ENCODE measurements around the gene MYO5C. TPM values are rescaled to one million over a fixed set of nuclear protein-coding genes. Genes with fewer than 3 reads are reported as not detected.
"Not testable (repeated sequence)": the region's sequence is repeated elsewhere in the genome, so short reads cannot be mapped to it uniquely, and the experiment has no call there.

MYO5C gene
- total RNA-seq, 1 donor from 2014 or later = 24.1 TPM

DNA sequence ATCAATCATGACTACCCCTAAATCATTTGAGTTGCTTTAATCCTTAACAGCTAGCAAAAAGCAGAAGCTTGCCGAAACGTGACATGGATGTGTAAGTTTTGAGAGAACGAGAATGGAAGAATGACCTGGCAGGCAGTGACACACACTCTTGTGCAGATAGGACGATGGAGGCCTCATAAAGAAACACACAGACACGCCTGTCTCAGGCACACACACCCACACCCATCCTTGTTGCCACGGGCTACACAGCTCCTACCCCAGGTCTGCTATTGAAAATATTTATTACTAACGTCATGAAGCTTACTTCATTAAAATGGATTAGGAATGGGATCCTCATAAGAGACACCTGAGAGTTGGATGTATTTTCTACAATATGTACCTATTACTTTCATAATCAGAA is 8.5 kb downstream of the MYO5C start:
- no peak overlapping the region for H3K27ac ChIP-seq
- Mint-ChIP-seq H3K4me3 (no peak overlapping the region), H3K4me1 (peaks cover 22% of the 10 kb centered on the region), H3K27ac (no peak overlapping the region), H3K36me3 (peaks cover 14% of the 10 kb centered on the region), H3K27me3 (ENCODE audit: insufficient read depth, low read depth) (peaks cover under 1% of the 10 kb centered on the region), H3K9me3 (peaks cover 16% of the 10 kb centered on the region)
- H3K9me3 ChIP-seq (ENCODE audit: low read depth) = no peaks in the 10 kb centered on the region
- no peak for DNase-seq (ENCODE audit: low spot score)
- peaks cover 21% of the 10 kb centered on the region for H3K79me2 ChIP-seq (ENCODE audit: low read depth)
- no peak for TF ChIP-seq EZH2 (IDR thresholded peaks at IDR 0.05)
- H3K4me2 ChIP-seq = no peak overlapping the region
- peaks cover 23% of the 10 kb centered on the region for H3K4me1 ChIP-seq
- H3K9ac ChIP-seq = no peak overlapping the region
- H3F3A ChIP-seq (ENCODE audit: low read depth) = no peaks in the 10 kb centered on the region
- no peaks in the 10 kb centered on the region for H3K36me3 ChIP-seq
- H4K20me1 ChIP-seq (ENCODE audit: low read depth) = no peaks in the 10 kb centered on the region
- H2AFZ ChIP-seq (replicated peaks) = no peak overlapping the region
- H3K4me3 ChIP-seq = no peak overlapping the region
- H3K27me3 ChIP-seq = no peaks in the 10 kb centered on the region

DNA sequence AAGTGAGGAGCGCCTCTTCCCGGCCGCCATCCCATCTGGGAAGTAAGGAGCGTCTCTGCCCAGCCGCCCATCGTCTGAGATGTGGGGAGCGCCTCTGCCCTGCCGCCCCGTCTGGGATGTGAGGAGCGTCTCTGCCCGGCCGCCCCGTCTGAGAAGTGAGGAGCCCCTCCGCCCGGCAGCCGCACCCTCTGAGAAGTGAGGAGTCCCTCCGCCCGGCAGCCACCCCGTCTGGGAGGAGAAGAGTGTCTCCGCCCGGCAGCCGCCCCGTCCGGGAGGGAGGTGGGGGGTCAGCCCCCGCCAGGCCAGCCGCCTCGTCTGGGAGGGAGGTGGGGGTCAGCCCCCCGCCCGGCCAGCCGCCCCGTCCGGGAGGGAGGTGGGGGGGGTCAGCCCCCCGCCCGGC is 9.7 kb downstream of the MYO5C start:
- not testable (repeated sequence) for H3K27me3 Mint-ChIP-seq (ENCODE audit: insufficient read depth, low read depth); H3F3A ChIP-seq (ENCODE audit: low read depth); H3K27ac ChIP-seq; H3K4me3 ChIP-seq; H3K36me3 ChIP-seq; H3K4me2 ChIP-seq; H3K27me3 ChIP-seq; H3K9ac ChIP-seq; H3K9me3 ChIP-seq (ENCODE audit: low read depth); H4K20me1 ChIP-seq (ENCODE audit: low read depth); DNase-seq (ENCODE audit: low spot score); H3K4me3 Mint-ChIP-seq; H2AFZ ChIP-seq (replicated peaks); H3K27ac Mint-ChIP-seq
- peaks cover 16% of the 10 kb centered on the region for H3K9me3 Mint-ChIP-seq
- H3K36me3 Mint-ChIP-seq = peaks cover 11% of the 10 kb centered on the region
- Histone ChIP-seq H3K79me2 (ENCODE audit: low read depth) (peaks cover 21% of the 10 kb centered on the region), H3K4me1 (peaks cover 23% of the 10 kb centered on the region)
- peaks cover 27% of the 10 kb centered on the region for H3K4me1 Mint-ChIP-seq

DNA sequence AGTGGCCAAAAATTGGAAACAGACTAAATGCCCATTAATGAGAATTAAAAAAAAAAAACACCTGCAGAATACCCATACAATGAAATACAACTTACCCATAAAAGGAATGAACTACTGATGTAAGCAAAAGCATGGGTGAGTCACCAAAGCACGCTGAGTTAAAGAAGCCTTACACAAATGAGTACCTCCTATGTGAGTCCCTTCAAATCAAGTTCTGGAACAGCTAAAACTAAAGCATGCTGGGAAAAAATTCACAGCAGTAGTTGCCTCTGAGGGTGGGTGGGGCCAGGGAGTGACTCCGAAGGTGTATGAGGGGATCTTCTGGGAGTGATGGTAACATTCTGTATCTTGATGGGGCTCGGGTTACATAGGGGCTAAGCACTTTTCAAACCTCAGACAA is 11.4 kb downstream of the MYO5C start:
- no peak overlapping the region for H3K9ac ChIP-seq
- DNase-seq (ENCODE audit: low spot score) = no peak
- no peak overlapping the region for H3K4me2 ChIP-seq
- peaks cover 12% of the 10 kb centered on the region for H3K4me1 ChIP-seq
- no peak overlapping the region for H3K4me3 Mint-ChIP-seq
- H3K9me3 Mint-ChIP-seq = peaks cover 14% of the 10 kb centered on the region
- H3K36me3 Mint-ChIP-seq = peaks cover 9% of the 10 kb centered on the region
- H3K36me3 ChIP-seq = no peaks in the 10 kb centered on the region
- no peaks in the 10 kb centered on the region for H3K27me3 ChIP-seq
- H3F3A ChIP-seq (ENCODE audit: low read depth) = no peaks in the 10 kb centered on the region
- H4K20me1 ChIP-seq (ENCODE audit: low read depth) = no peaks in the 10 kb centered on the region
- peaks cover 5% of the 10 kb centered on the region for H3K27me3 Mint-ChIP-seq (ENCODE audit: insufficient read depth, low read depth)
- peaks cover 16% of the 10 kb centered on the region for H3K4me1 Mint-ChIP-seq
- H3K4me3 ChIP-seq = no peak overlapping the region
- H3K79me2 ChIP-seq (ENCODE audit: low read depth) = peaks cover 19% of the 10 kb centered on the region
- no peak overlapping the region for H2AFZ ChIP-seq (replicated peaks)
- TF ChIP-seq EZH2 (IDR thresholded peaks at IDR 0.05) = no peak
- TF ChIP-seq EZH2phosphoT487 (IDR thresholded peaks at IDR 0.05) = no peak
- TF ChIP-seq, protein P1, sequence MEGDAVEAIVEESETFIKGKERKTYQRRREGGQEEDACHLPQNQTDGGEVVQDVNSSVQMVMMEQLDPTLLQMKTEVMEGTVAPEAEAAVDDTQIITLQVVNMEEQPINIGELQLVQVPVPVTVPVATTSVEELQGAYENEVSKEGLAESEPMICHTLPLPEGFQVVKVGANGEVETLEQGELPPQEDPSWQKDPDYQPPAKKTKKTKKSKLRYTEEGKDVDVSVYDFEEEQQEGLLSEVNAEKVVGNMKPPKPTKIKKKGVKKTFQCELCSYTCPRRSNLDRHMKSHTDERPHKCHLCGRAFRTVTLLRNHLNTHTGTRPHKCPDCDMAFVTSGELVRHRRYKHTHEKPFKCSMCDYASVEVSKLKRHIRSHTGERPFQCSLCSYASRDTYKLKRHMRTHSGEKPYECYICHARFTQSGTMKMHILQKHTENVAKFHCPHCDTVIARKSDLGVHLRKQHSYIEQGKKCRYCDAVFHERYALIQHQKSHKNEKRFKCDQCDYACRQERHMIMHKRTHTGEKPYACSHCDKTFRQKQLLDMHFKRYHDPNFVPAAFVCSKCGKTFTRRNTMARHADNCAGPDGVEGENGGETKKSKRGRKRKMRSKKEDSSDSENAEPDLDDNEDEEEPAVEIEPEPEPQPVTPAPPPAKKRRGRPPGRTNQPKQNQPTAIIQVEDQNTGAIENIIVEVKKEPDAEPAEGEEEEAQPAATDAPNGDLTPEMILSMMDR (IDR thresholded peaks at IDR 0.05) = no peak
- H3K27ac ChIP-seq = no peak overlapping the region
- no peaks in the 10 kb centered on the region for H3K9me3 ChIP-seq (ENCODE audit: low read depth)
- H3K27ac Mint-ChIP-seq = peak overlapping the region; percentile 3

DNA sequence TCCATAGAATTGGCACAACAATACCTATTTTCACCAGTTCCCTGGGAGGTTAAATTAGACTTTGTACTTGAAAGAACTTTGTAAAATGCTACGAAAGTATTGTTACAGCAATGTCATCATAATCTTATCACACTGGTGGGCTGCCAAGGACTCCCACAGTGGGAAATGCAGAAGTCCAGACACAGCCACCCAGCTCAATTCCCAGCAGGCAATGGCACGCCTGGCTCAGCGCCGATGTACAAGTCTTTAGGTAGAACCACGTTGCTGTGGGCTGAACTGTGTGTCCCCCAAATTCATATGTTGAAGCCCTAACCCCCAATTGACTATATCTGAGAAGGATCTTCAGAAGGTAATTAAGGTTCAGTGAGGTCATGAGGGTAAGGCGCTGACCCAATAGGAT is 12.3 kb downstream of the MYO5C start:
- Histone ChIP-seq H3K9me3 (ENCODE audit: low read depth) (no peaks in the 10 kb centered on the region), H3K27ac (no peak overlapping the region), H3F3A (ENCODE audit: low read depth) (no peaks in the 10 kb centered on the region), H3K79me2 (ENCODE audit: low read depth) (peaks cover 13% of the 10 kb centered on the region), H3K36me3 (no peaks in the 10 kb centered on the region), H3K27me3 (no peaks in the 10 kb centered on the region), H3K4me3 (no peak overlapping the region), H3K4me1 (peaks cover 6% of the 10 kb centered on the region), H2AFZ (replicated peaks) (no peak overlapping the region), H3K9ac (no peak overlapping the region), H4K20me1 (ENCODE audit: low read depth) (no peaks in the 10 kb centered on the region), H3K4me2 (no peak overlapping the region)
- Mint-ChIP-seq H3K36me3 (peaks cover 13% of the 10 kb centered on the region), H3K27me3 (ENCODE audit: insufficient read depth, low read depth) (peaks cover 5% of the 10 kb centered on the region), H3K27ac (no peak overlapping the region), H3K4me3 (no peak overlapping the region), H3K9me3 (peaks cover 13% of the 10 kb centered on the region), H3K4me1 (peaks cover 14% of the 10 kb centered on the region)
- DNase-seq (ENCODE audit: low spot score) = no peak
- TF ChIP-seq EZH2phosphoT487 (IDR thresholded peaks at IDR 0.05) (no peak), EZH2 (IDR thresholded peaks at IDR 0.05) (no peak)
- TF ChIP-seq, protein P1 (IDR thresholded peaks at IDR 0.05) = no peak

All from neural progenitor cell (in vitro differentiated cells).